A549 treated with Hydrocortisone at 1 μM for 4 hours (cell line): ENCODE data around the gene COL21A1. TPM values are rescaled to one million over a fixed set of nuclear protein-coding genes. Genes with fewer than 3 reads are reported as not detected.

Experiments
- total RNA-seq: library from RNA; stranded (reverse); fragments of 200-300 nt; extraction: Qiagen RNA extraction; gene quantifications from 5 replicates; pipeline ENCODE4 v1.2.3, GENCODE V29; 2022

The COL21A1 gene
- 0.55 to 2.3 TPM (median 0.77 TPM) in 5 replicates for total RNA-seq

GRCh38 chr6:56246881-56247653, at the start of gene COL21A1:
TSS of gene COL21A1 (minus strand) at chr6:56247580. CDS start at chr6:56182618, 64,962 bp downstream.

